Subcutaneous abdominal adipose tissue (tissue), 5 donors: ENCODE results near the gene OSBPL9.

Experiments
- H3K27ac ChIP-seq: one replicate; pipeline ENCODE4 v1.7.0; 2013; ENCODE audit warnings: low read depth, mild to moderate bottlenecking, inconsistent platforms, low read length, moderate library complexity
- H3K27me3 ChIP-seq, 5 donors: one replicate each; pipeline ENCODE4 v1.7.0; 2013; ENCODE audit warnings: low read length in 5 of 5, inconsistent platforms in 1 of 5; ENCODE audit not compliant: control insufficient read depth in 5 of 5, insufficient read depth in 4 of 5
- H3K36me3 ChIP-seq, 5 donors: one replicate each; pipeline ENCODE4 v1.7.0; 2013; ENCODE audit warnings: low read length in 5 of 5; ENCODE audit not compliant: control insufficient read depth in 5 of 5, insufficient read depth in 5 of 5
- H3K4me1 ChIP-seq, 5 donors: one replicate each; pipeline ENCODE4 v1.7.0; 2013; ENCODE audit warnings: low read length in 5 of 5, mild to moderate bottlenecking in 3 of 5, moderate library complexity in 1 of 5; ENCODE audit not compliant: control insufficient read depth in 5 of 5, insufficient read depth in 5 of 5
- H3K4me3 ChIP-seq, 5 donors: one replicate each; pipeline ENCODE4 v1.7.0; 2013; ENCODE audit warnings: low read length in 5 of 5, low read depth in 1 of 5
- H3K9ac ChIP-seq, 5 donors: one replicate each; pipeline ENCODE4 v1.7.0; 2013; ENCODE audit warnings: low read length in 5 of 5, mild to moderate bottlenecking in 4 of 5, moderate library complexity in 3 of 5
- H3K9me3 ChIP-seq, 5 donors: one replicate each; pipeline ENCODE4 v1.7.0; 2013; ENCODE audit warnings: low read length in 5 of 5; ENCODE audit not compliant: control insufficient read depth in 5 of 5
- donor health status: healthy.
- donor health status: healthy.
- donor health status: healthy.
- donor health status: healthy.
- donor health status: healthy.

Gene OSBPL9

DNA sequence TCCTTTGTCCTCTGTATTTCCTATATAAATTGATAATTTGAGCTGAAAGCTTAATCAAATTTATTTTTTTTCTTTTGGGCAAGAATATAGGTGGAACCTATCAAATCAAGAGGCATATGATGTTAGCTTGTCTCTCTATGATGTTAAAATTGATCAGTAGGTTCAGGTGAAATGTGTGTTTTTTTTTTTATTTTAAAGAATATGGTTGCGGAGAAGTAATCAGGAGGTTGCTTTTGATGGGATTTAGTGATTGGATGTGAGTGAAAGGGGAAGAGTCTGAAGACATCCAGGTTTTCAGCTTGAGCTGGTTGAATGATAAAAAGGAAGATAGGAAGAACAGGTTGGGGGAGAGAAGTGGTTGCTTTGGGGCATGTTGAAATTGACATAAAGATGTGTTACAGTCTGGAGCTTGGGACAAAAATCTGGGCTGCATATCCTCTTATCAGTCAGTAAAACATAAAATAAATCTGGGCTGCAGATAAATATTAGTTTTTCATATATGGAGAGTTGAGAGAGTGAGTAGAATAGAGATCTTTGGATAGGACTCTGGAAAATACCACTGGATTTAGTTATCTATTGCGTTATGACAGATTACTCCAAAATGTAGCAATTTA is 5.1 kb downstream of the OSBPL9 start:
- H3K9me3 ChIP-seq: no peaks in the 10 kb centered on the region

DNA sequence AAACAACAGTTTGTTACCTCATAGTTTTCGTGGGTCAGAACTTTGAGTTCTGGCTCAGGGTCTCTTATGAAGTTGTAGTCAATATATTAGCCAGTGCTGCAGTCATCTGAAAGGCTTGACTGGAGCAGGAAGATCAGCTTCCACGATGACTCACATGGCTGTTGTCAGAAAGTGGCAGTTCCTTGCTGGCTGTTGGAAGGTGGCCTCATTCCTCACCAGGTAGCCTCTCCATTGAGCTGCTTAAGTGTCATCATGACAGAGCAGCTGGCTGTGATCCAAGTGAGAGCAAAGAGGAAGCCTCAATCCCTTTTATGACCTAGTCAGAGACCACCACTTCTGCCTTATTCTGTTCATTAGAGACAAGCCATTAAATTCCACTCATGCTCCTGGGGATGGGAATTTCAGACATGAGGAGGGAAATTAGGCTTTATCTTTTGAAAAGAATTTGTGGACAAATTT is 5.6 kb downstream of the OSBPL9 start:
- H3K27ac ChIP-seq: peak overlapping the region; percentile 34
- no peak overlapping the region for H3K9ac ChIP-seq
- H3K4me3 ChIP-seq: no peak overlapping the region
- H3K4me1 ChIP-seq: peaks cover 0 to 55% (median 52%) of the 10 kb centered on the region in 5 donors
- no peaks in the 10 kb centered on the region for H3K36me3 ChIP-seq
- H3K9me3 ChIP-seq: no peaks in the 10 kb centered on the region
- no peaks in the 10 kb centered on the region for H3K27me3 ChIP-seq

More for the DNA sequence above, 5.1 kb downstream of the OSBPL9 start:
- Histone ChIP-seq H3K4me3 (no peak overlapping the region), H3K4me1 (peaks cover 0 to 58% (median 52%) of the 10 kb centered on the region in 5 donors), H3K36me3 (no peaks in the 10 kb centered on the region), H3K27ac (peak overlapping the region; percentile 63), H3K27me3 (no peaks in the 10 kb centered on the region), H3K9ac (no peak overlapping the region)

DNA sequence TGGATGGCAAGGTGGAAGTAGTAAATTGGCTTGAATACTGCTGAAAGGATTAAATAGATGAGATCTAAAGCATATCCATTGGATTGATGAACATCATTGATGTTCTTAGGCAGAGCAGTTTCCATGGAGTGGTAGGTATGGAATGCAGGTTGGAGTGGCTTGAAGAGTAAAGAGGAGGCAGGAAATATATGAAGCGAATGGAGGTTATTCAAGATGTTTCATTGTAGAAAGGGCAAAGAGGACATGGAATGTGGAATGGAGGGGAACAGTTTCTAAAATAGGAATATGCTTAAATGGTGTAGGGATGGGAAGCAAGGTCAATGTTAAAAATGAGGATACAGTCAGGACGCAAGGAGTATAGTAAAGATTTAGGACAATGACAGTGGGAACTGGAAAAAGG is 6.1 kb downstream of the OSBPL9 start:
- peaks cover 0 to 50% (median 47%) of the 10 kb centered on the region in 5 donors for H3K4me1 ChIP-seq
- no peak overlapping the region for H3K9ac ChIP-seq
- H3K4me3 ChIP-seq: no peak overlapping the region
- H3K27ac ChIP-seq: peak overlapping the region; percentile 34
- no peaks in the 10 kb centered on the region for H3K27me3 ChIP-seq
- H3K9me3 ChIP-seq: no peaks in the 10 kb centered on the region
- H3K36me3 ChIP-seq: no peaks in the 10 kb centered on the region

DNA sequence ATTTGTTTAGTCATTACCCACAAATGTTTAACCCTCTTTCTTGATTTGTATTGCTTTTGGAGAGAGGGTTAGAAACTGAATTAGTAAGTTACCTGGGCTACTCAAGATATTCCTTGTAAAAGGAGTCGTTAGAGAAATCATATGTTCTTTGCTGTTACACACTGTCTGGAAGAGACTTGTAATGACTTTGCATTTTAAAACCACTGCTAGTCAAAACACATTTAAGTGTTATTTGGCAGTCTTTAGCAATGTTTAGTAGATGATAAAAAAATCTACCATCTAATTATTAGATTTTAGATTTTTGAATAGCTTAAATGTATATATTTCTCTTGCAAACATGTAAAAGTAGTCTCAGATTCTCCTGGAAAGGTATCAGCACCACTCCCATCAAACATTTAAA is 6.6 kb downstream of the OSBPL9 start:
- no peaks in the 10 kb centered on the region for H3K9me3 ChIP-seq
- peaks cover 0 to 46% (median 43%) of the 10 kb centered on the region in 5 donors for H3K4me1 ChIP-seq
- no peaks in the 10 kb centered on the region for H3K36me3 ChIP-seq
- H3K27ac ChIP-seq: no peak overlapping the region
- H3K27me3 ChIP-seq: no peaks in the 10 kb centered on the region
- H3K4me3 ChIP-seq: no peak overlapping the region
- H3K9ac ChIP-seq: no peak overlapping the region

DNA sequence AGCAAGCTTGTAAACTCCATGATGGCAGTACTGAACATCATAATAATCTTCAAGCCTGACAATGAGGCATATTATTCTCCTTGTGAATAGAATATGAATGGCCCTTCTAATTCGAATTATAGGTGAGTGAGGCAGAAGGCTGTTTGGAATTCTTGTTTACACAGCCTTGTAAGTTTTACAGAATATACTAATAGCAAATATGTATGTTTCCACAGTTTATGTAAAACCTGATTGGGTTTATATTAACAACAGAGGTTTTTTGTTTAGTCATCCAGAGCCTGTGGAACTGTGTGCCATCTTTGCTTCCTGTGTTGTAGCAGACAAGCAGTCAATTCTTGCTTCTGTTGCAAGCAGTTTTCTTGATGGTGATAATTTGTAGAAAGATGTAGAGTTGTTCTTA is 8.0 kb downstream of the OSBPL9 start:
- no peaks in the 10 kb centered on the region for H3K9me3 ChIP-seq
- no peak overlapping the region for H3K4me3 ChIP-seq
- no peak overlapping the region for H3K27ac ChIP-seq
- H3K4me1 ChIP-seq: peaks cover 0 to 37% (median 30%) of the 10 kb centered on the region in 5 donors
- no peak overlapping the region for H3K9ac ChIP-seq
- H3K36me3 ChIP-seq: no peaks in the 10 kb centered on the region
- H3K27me3 ChIP-seq: no peaks in the 10 kb centered on the region

DNA sequence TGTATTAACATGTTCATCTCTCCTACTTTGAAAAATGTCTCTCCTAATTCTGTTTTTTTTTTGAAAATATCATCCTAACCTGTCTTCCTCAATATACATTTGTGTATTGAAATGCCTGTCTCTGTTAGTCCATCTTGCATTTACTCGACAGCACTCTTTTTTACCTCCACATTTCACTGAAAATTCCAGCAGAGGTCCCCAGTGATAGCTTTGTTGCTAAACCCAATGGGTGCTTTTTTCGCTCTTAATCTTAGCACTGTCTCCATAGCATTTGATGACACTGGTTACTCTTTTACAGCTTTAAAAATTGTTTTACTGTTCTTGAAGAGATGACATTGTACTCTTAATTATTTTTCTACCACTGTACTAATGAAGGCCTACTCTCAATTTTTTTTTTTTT is 10.8 kb downstream of the OSBPL9 start:
- Histone ChIP-seq H3K27ac (no peak overlapping the region), H3K4me1 (peaks cover 0 to 12% (median 6%) of the 10 kb centered on the region in 5 donors), H3K4me3 (no peak overlapping the region), H3K36me3 (no peaks in the 10 kb centered on the region), H3K9me3 (no peaks in the 10 kb centered on the region), H3K27me3 (no peaks in the 10 kb centered on the region), H3K9ac (no peak overlapping the region)

DNA sequence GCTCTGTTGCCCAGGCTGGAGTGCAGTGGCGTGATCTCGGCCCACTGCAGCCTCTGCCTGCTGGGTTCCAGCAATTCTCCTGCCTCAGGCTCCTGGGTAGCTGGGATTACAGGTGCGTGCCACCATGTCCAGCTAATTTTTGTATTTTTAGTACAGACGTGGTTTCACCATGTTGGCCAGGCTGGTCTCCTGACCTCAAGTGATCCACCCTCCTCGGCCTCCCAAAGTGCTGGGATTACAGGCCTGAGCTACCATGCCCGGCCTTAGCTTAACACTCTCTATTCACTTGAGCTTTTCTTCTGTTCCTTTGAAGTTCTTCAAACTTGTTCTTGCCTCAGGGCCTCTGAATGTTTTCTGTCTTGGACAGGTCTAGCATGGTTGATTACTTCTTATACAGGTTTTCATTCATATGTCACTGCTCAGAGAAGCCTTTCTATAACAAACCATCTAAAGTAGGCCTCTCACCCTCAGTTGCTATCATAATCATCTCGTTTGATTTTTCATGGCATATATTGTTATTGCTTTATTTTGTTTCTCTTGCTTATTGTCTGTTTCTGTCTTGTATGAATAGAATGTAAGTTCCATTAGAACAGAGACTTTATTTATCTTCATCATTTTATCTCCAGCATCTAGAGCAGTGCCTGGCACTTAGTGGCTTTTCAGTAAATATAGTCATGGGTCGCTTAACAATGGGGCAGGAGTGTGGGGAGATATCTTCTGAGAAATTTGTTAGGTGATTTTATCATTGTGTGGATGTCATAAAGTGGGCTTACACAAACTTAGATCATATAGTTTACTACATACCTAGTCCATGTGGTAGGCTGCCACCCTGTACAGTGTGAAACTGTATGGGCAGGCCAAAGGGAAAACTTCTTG is 12.1 kb downstream of the OSBPL9 start:
- Histone ChIP-seq H3K27me3 (no peaks in the 10 kb centered on the region), H3K9ac (no peak overlapping the region), H3K4me3 (no peak overlapping the region), H3K27ac (no peak overlapping the region), H3K36me3 (no peaks in the 10 kb centered on the region), H3K9me3 (no peaks in the 10 kb centered on the region), H3K4me1 (peaks cover 0 to 3% (median 0%) of the 10 kb centered on the region in 5 donors)

DNA sequence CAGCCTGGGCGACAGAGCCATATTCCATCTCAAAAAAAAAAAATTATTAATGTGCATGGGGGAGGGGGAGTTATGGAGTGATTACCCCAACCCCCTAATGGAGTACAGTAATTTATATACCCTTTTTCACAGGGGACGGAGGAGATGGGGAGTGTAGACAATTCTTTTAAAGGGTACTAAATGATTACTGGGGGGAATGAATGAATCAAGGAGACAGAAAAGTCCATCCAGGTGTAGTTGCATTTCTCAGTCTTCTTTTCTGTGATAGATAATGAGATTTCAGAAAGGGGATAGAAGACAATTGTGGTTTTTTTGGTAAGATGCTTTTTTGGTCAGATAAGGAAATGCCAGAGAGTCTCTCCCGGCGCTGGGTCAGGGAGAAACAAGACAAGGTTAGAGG is 13.0 kb downstream of the OSBPL9 start:
- peaks cover 0 to 3% (median 0%) of the 10 kb centered on the region in 5 donors for H3K4me1 ChIP-seq

DNA sequence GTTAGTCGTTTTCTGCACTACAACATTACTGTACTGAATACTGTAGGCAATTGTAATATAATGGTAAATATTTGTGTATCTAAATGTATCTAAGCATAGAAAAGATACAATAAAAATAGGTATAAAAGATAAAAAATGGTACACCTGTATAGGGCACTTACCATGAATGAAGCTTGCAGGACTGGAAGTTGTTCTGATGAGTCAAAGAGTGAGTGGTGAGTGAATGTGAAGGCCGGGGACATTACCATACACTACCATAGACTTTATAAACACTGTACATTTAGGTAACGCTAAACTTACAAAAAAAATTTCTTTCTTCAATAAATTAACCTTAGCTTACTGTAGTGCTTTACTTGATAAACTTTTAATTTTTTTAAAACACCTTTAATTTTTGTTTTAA is 13.5 kb downstream of the OSBPL9 start:
- peaks cover 0 to 3% (median 0%) of the 10 kb centered on the region in 5 donors for H3K4me1 ChIP-seq
- H3K4me3 ChIP-seq: no peak overlapping the region
- no peaks in the 10 kb centered on the region for H3K36me3 ChIP-seq
- H3K9ac ChIP-seq: no peak overlapping the region
- no peaks in the 10 kb centered on the region for H3K27me3 ChIP-seq
- no peak overlapping the region for H3K27ac ChIP-seq
- no peaks in the 10 kb centered on the region for H3K9me3 ChIP-seq

More for the DNA sequence above, 13.0 kb downstream of the OSBPL9 start:
- Histone ChIP-seq H3K27ac (no peak overlapping the region), H3K9ac (no peak overlapping the region), H3K4me3 (no peak overlapping the region), H3K36me3 (no peaks in the 10 kb centered on the region), H3K9me3 (no peaks in the 10 kb centered on the region), H3K27me3 (no peaks in the 10 kb centered on the region)

DNA sequence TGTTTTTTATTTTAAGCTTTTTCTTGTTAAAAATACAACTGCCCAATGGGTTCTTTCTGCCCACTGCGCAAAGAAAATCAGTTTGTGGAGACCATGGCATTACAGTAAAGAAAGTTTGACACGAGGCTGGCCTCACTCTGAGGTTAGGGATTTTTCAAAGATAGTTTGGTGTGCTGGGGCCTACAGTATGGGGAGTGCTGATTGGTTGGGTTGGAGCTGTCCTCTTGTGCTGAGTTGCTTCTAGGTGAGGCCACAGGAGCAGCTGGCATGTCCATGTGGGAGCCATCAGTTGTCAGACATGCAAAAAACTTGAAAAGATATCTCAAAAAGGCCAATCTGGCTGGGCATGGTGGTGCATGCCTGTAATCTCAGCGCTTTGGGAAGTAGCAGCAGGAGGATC is 14.0 kb downstream of the OSBPL9 start:
- Histone ChIP-seq H3K27ac (no peak overlapping the region), H3K9me3 (no peaks in the 10 kb centered on the region), H3K4me3 (no peak overlapping the region), H3K4me1 (peaks cover 0 to 3% (median 0%) of the 10 kb centered on the region in 5 donors), H3K9ac (no peak overlapping the region), H3K36me3 (no peaks in the 10 kb centered on the region), H3K27me3 (no peaks in the 10 kb centered on the region)
